Body of pancreas (tissue), 4 donors: ENCODE measurements around the gene ARHGEF25.

Experiments used
- CTCF ChIP-seq, 7 experiments: fragments of 450-650 bp in 4 of 7; fragments of 200-600 bp in 3 of 7; sonication (generic) in 3 of 7; IDR thresholded peaks; one replicate each; pipeline ENCODE4 v1.5.1; 2016 to 2019; ENCODE audit warnings: antibody characterized with exemption in 7 of 7
- POLR2A ChIP-seq, 3 donors: fragments of 450-650 bp; IDR thresholded peaks; one replicate each; pipeline ENCODE4 v1.6.1; 2016; ENCODE audit warnings: antibody characterized with exemption in 3 of 3, mild to moderate bottlenecking in 2 of 3

- no peak for TF ChIP-seq CTCF (IDR thresholded peaks at IDR 0.05)
- TF ChIP-seq POLR2A (IDR thresholded peaks at IDR 0.05) = no peak
Observed at GRCh38 chr12:57606399-57606798, 4.8 kb upstream of the ARHGEF25 start.
